Large intestine (tissue), 3 donors: ENCODE data around the gene GAREM1. TPM values are rescaled to one million over a fixed set of nuclear protein-coding genes. Genes with fewer than 3 reads are reported as not detected.
"Not testable (repeated sequence)": the region's sequence is repeated elsewhere in the genome, so short reads cannot be mapped to it uniquely, and the experiment has no call there.

Source experiments
- DNase-seq, 2 donors: peaks; one replicate each; pipeline versions ENCODE4 v3.0.0 to v3.0.0-alpha.2; 2013
- H3K27ac ChIP-seq: one replicate; pipeline ENCODE4 v1.5.1; 2013; ENCODE audit warnings: low read length
- H3K27me3 ChIP-seq: 2 replicates; pipeline ENCODE4 v1.6.1; 2013; ENCODE audit warnings: low read length; ENCODE audit not compliant: control insufficient read depth, insufficient read depth
- H3K36me3 ChIP-seq: 2 replicates; pipeline ENCODE4 v1.6.1; 2013; ENCODE audit warnings: low read length; ENCODE audit not compliant: control insufficient read depth, insufficient read depth
- H3K4me1 ChIP-seq: one replicate; pipeline ENCODE4 v1.6.1; 2013; ENCODE audit warnings: low read length; ENCODE audit not compliant: control insufficient read depth, insufficient read depth
- H3K4me3 ChIP-seq: one replicate; pipeline ENCODE4 v1.5.1; 2013; ENCODE audit warnings: low read length
- H3K9me3 ChIP-seq: one replicate; pipeline ENCODE4 v1.6.1; 2013; ENCODE audit warnings: mild to moderate bottlenecking, low read depth, low read length, moderate library complexity; ENCODE audit not compliant: control insufficient read depth
- WGBS: methylation state at CpG from one replicate; pipeline ENCODE4 v1.1.5; 2013; ENCODE audit warnings: low lambda C conversion rate; ENCODE audit not compliant: insufficient coverage; 5-methylcytosine and 5-hydroxymethylcytosine counted together
- polyA plus RNA-seq: library from polyadenylated mRNA; unstranded; fragments of 120-200 nt; gene quantifications from one replicate; pipeline ENCODE4 v1.2.1, GENCODE V29; 2013

The GAREM1 gene
- polyA plus RNA-seq, 1 donor, result 11.8 TPM

DNA sequence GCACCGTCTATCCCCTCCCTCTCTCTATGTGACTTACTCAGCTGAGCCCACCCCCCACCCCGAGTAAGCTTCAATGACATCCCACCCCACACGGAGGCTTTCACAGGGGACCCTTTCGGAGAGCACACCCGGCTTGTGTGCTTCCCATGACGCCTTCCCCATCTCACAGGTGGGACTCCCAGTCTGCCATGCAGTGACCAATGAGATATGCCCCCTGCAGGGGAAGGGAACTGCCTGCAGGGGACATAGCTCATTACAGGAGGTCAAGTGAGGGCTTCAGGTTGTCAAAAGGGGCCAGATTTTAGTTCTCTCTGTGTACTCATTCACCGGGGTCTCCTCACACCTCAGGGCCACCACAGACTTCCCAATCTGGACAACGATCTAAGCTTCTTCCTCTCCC lies 112.6 kb downstream of the GAREM1 start:
- no peak for DNase-seq
- Histone ChIP-seq H3K36me3 (no peaks in the 10 kb centered on the region), H3K9me3 (no peaks in the 10 kb centered on the region), H3K4me1 (no peaks in the 10 kb centered on the region), H3K27ac (no peak overlapping the region), H3K4me3 (no peak overlapping the region), H3K27me3 (no peaks in the 10 kb centered on the region)
- 100% methylated on average over 1 of the region's 8 CpGs for WGBS

GRCh38 chr18:32355896-32356295 lies 114.8 kb downstream of the GAREM1 start:
- Histone ChIP-seq H3K4me3 (no peak overlapping the region), H3K36me3 (no peaks in the 10 kb centered on the region), H3K9me3 (no peaks in the 10 kb centered on the region), H3K27me3 (no peaks in the 10 kb centered on the region), H3K4me1 (no peaks in the 10 kb centered on the region), H3K27ac (no peak overlapping the region)
- peak in 1 of 2 donors; percentile 32 for DNase-seq
- 40% methylated on average over 1 of the region's 1 CpG for WGBS

GRCh38 chr18:32354518-32354917 lies 116.2 kb downstream of the GAREM1 start:
- no CpG with 5 or more reads among the region's 5 CpGs for WGBS
- Histone ChIP-seq H3K4me1 (no peaks in the 10 kb centered on the region), H3K9me3 (no peaks in the 10 kb centered on the region), H3K4me3 (no peak overlapping the region), H3K27ac (no peak overlapping the region), H3K36me3 (no peaks in the 10 kb centered on the region), H3K27me3 (no peaks in the 10 kb centered on the region)
- no peak for DNase-seq

DNA sequence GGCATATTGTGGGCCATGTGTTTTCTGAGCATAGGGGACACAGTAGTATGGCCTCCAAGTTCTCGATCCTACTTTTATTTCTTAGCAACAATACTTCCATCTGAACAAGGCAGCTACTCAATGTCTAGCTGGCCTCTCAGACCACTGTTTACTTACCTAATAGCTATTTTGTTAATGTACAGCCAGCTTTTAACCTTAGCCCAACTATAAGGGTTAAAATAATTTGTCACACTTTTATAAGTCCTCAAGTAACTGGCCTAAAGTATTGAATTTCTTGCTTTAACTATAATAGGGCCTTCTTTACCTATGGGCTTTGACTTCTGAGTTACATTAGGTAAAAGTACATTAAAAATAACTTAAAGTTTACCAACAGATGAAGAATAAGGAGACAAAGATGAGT lies 117.4 kb downstream of the GAREM1 start:
- Histone ChIP-seq H3K36me3 (no peaks in the 10 kb centered on the region), H3K4me1 (no peaks in the 10 kb centered on the region), H3K27ac (no peak overlapping the region), H3K27me3 (no peaks in the 10 kb centered on the region), H3K9me3 (no peaks in the 10 kb centered on the region), H3K4me3 (no peak overlapping the region)
- no peak for DNase-seq
- WGBS, result 63% methylated on average over 1 of the region's 1 CpG

- H3K4me3 ChIP-seq, result no peak overlapping the region
- H3K9me3 ChIP-seq, result no peaks in the 10 kb centered on the region
- no peaks in the 10 kb centered on the region for H3K36me3 ChIP-seq
- no peaks in the 10 kb centered on the region for H3K27me3 ChIP-seq
- no peak for DNase-seq
- no peaks in the 10 kb centered on the region for H3K4me1 ChIP-seq
- no peak overlapping the region for H3K27ac ChIP-seq
- no CpG with 5 or more reads among the region's 1 CpG for WGBS
Measured at GRCh38 chr18:32351032-32351431, 119.7 kb downstream of the GAREM1 start.

DNA sequence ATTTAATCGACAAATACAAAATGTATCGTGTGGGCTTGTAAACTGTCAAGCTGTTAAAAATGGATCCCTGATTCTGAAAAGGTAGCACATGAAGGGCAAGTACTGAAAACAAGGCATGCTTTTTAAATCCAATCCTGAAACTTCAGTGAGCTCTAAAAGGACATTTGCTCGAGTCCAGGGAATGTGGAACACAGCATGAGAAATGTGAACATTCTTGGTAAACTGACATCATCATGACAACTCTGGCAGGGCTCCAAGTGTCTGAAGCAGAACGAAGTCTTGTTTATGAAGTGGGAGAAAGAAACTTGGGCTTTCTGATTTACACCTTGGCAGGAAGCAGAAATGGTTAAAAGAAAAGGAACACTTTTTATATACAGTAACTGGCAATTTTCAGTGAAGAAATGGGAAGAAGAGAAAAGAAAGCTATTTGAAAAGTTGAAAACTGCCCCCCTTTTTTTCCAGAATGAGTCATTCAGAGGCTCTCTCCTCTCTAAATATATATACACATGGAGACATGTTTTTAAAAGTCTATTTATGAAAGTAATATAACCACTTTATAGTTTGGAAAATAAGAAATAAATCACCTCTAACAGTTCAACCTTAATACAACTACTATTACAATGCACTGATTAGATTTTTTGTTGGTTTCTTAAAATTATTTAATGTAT lies 120.8 kb downstream of the GAREM1 start:
- peak; percentile 70 to 87 for DNase-seq
- Histone ChIP-seq H3K4me3 (no peak overlapping the region), H3K4me1 (no peaks in the 10 kb centered on the region), H3K27me3 (no peaks in the 10 kb centered on the region), H3K9me3 (no peaks in the 10 kb centered on the region), H3K36me3 (no peaks in the 10 kb centered on the region), H3K27ac (peak overlapping the region; percentile 32)
- WGBS, result no CpG with 5 or more reads among the region's 4 CpGs

DNA sequence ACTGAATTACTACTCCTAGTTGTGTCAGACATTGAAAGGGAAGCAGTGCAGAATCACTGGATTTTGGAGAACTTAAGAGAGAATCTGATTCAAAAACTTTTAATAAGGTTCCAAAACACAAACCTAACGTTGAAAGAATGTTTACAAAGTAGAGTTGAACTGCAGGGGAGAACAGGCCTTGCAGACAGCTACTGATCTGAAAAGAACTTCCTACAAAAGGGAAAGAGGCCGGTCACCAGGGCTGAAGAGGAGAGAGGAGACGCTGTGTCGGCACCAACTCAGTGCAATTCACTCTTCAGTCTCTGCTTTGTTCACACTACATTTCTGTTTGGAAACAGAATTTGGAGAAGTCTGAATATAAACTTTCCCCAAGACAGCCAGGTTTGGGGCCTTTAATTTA lies 124.0 kb downstream of the GAREM1 start:
- Histone ChIP-seq H3K4me1 (no peaks in the 10 kb centered on the region), H3K36me3 (no peaks in the 10 kb centered on the region), H3K27ac (no peak overlapping the region), H3K9me3 (no peaks in the 10 kb centered on the region), H3K4me3 (no peak overlapping the region), H3K27me3 (no peaks in the 10 kb centered on the region)
- WGBS, result 57% methylated on average over 3 of the region's 4 CpGs
- DNase-seq, result no peak

- DNase-seq, result no peak
- no peak overlapping the region for H3K27ac ChIP-seq
- H3K4me1 ChIP-seq, result no peaks in the 10 kb centered on the region
- H3K4me3 ChIP-seq, result no peak overlapping the region
- WGBS, result no CpG with 5 or more reads among the region's 3 CpGs
- no peaks in the 10 kb centered on the region for H3K36me3 ChIP-seq
- no peaks in the 10 kb centered on the region for H3K9me3 ChIP-seq
- no peaks in the 10 kb centered on the region for H3K27me3 ChIP-seq
Measured at GRCh38 chr18:32343634-32344033, 127.0 kb downstream of the GAREM1 start.

- no CpG with 5 or more reads among the region's 3 CpGs for WGBS
- H3K27me3 ChIP-seq, H3K27ac ChIP-seq, H3K4me3 ChIP-seq, H3K4me1 ChIP-seq, H3K9me3 ChIP-seq, H3K36me3 ChIP-seq, DNase-seq: not testable (repeated sequence)
Measured at GRCh38 chr18:32341112-32341511, 129.6 kb downstream of the GAREM1 start.

GRCh38 chr18:32339045-32339444 lies 131.6 kb downstream of the GAREM1 start:
- WGBS, result no CpG with 5 or more reads among the region's 2 CpGs
- no peak overlapping the region for H3K27ac ChIP-seq
- H3K36me3 ChIP-seq, result no peaks in the 10 kb centered on the region
- H3K9me3 ChIP-seq, result no peaks in the 10 kb centered on the region
- no peaks in the 10 kb centered on the region for H3K4me1 ChIP-seq
- H3K4me3 ChIP-seq, result no peak overlapping the region
- no peaks in the 10 kb centered on the region for H3K27me3 ChIP-seq
- peak in 1 of 2 donors; percentile 51 for DNase-seq

DNA sequence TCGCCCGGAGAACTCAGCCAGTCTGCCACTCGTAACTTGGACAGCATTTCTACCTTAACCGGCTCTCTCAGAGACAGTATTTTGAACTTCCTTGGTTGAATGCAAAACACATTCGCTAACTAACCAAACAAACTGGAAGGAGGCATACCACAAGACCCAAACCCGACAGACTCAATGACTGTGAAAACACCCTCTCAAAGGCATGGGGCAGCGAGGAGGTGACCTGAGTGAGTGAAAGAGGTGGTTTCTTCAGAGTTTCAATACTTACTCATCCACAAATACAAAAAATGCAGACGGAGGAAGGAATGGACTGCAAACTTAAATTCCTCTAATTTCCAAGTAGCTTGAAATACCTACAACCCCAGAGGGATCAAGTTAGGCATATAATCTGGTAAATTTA lies 132.9 kb downstream of the GAREM1 start:
- no peaks in the 10 kb centered on the region for H3K9me3 ChIP-seq
- no peak for DNase-seq
- no peaks in the 10 kb centered on the region for H3K27me3 ChIP-seq
- no peaks in the 10 kb centered on the region for H3K36me3 ChIP-seq
- H3K4me1 ChIP-seq, result no peaks in the 10 kb centered on the region
- no CpG with 5 or more reads among the region's 8 CpGs for WGBS
- no peak overlapping the region for H3K27ac ChIP-seq
- H3K4me3 ChIP-seq, result no peak overlapping the region
